GM18498 (cell line): ENCODE results near the gene TCFL5.

Experiments used
- ATAC-seq: cut with Tn5 transposase; IDR thresholded peaks from one replicate; pipeline ENCODE4 v1.9.1; 2021; ENCODE audit warnings: mild to moderate bottlenecking, moderate library complexity; ENCODE audit not compliant: unreplicated experiment

Gene TCFL5

DNA sequence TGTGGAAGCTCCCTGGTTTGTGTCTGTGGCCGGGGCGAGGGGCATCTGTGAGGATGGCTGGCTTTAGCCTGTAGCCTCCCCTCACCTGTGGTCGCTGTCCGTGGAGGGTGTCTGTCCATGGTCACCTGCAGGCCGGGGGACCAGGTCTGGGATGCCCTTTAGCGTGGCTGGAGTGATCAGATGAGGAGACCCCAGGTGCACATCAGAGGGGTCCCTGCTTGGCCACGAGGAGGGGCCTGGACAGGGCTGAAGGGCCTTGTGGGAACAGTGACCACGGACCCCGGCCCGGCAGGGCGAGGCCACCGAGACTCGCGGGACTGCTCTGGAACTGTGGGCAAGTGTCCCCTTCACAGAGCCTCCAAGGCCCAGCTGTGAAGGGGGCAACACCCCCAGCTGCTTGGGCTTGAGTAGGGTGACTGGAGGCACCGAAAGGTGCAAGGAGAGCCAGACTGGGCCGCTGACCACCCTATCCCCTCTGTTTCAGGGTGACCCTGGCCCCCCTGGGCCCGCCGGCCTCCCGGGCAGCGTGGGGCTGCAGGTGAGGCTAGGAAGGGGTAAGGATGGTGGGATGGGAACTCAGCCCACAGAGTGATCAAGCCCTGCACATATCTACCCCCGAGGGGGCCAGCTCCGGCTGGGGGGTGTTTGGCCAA lies 36.2 kb downstream of the TCFL5 start:
- no peak for ATAC-seq

DNA sequence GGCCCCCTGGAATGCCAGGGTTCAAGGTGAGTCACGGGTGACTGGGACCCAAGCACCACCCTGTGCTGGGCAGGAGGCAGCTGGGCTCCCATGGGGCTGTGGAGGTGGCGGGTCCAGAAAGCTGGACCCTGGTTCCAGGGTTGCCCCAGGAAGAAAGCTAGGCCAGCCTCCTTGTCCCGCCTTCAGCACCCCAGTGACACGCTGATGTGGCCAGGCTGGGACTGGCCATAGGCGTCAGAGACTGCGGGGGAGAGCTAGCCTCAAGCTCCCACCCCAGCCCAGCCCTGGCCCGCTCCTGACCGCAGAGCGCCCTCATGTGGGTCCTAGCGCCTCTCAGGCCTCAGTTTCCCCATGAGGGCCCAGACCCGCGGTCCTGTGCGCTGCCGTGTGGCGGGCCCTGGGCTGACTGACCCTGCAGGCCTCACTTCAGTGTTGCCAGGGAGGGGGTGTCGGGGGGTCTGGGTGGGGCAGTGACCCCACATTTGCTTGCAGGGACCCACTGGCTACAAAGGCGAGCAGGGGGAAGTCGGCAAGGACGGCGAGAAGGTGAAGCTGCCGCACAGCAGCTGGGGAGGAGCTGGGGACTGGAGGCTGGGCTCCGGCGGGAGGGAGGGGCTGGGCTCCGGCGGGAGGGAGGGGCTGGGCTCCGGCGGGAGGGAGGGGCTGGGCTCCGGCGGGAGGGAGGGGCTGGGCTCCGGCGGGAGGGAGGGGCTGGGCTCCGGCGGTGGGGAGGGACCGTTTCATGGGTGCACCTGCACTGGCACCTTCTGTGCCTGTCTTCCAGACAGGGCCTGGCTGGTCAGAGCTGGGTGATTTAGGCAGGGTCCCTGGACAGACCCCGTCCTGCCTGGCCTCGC lies 36.9 kb downstream of the TCFL5 start:
- ATAC-seq, result no peak

DNA sequence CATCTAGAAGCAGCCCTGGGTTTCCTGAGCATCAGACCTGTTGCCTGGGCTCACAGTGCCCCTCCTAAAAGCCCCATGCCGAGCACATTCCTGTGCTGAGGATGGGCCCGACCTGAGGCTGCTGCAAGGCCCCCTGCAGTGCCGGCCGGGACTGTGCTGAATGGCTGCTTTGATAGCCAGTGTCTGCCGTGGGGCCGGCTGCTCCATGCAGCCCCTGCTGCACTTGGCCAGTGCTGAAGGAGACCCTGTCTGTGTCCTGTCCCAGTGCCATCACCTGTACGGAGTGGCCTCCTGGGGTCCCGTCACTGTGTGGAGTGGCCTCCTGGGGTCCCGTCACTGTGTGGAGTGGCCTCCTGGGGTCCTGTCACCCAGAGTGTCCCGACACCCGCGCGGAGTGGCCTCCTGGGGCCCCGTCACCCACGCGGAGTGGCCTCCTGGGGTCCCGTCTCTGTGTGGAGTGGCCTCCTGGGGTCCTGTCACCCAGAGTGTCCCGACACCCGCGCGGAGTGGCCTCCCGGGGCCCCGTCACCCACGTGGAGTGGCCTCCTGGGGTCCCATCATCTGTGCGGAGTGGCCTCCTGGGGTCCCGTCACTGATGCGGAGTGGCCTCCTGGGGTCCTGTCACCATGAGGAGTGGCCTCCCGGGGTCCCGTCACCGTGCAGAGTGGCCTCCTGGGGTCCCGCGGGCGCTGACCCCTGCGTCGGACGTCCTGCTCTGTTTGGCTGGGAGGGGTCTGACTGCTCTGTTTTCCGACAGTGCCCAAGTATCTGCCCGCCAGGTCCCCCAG lies 37.7 kb downstream of the TCFL5 start:
- ATAC-seq, result no peak

DNA sequence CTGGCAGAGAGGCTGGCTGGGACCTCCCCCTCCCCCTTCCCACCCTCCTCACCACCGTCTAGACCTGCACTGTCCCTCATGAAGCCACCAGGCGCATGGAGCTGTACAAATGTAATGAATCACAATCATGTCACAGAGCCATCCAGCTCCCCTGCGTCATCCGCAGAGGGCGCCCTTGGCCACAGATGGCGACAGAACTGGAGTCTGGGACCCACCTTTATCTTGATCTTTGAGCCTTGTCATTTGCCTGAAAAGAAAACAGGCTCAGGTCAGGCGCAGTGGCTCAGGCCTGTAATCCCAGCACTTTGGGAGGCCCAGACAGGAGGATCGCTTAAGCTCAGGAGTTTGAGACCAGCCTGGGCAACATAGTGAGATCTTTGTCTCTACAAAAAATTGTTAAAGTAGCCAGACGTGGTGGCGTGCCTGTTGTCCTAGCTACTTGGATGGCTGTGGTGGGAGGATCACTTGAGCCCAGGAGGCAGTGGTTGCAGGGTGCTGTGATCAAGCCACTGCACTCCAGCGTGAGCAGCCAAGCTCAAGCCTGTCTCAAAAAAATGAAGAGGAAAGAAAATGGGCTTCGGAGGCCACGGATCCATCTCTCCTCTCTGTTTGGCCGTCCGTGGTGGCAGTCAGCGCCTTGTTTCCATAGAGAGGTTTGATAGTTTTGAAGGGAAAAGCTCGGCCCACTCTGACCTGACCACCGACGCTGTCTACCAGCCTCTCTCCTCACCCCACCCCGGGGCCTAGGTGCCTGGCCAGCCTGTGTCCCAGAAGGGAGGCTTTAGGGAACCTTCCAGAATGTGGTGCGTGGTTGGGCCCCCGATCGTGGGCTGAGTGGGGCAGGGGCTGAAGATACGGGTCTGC lies 38.6 kb downstream of the TCFL5 start:
- ATAC-seq, result no peak

DNA sequence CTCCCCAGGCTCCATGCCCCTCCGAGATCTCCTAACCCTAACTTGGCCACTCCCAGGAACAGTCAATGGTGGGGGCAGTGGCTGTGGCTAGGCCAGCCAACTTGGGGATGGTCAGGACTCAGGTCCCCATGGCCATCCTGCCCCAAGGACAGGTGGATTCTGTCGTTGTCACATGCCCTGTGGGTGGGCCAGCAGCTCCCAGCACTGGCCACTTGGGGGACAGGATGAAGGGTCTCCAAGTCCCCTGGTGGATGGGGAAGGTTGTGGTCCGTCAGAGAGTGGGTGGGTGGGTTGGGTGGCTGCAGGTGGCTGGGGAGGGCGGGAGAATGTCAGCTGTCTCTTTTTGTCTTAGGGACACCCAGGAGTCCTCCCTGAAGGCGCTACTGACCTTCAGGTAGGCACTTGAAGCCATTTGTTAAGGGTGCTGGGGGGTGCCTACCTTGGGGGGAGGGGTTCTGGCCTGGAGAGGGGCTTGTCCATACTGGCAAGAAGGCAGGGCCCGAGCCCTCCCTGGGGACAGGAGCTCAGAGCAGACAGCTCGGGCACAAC lies 39.3 kb downstream of the TCFL5 start:
- no peak for ATAC-seq

DNA sequence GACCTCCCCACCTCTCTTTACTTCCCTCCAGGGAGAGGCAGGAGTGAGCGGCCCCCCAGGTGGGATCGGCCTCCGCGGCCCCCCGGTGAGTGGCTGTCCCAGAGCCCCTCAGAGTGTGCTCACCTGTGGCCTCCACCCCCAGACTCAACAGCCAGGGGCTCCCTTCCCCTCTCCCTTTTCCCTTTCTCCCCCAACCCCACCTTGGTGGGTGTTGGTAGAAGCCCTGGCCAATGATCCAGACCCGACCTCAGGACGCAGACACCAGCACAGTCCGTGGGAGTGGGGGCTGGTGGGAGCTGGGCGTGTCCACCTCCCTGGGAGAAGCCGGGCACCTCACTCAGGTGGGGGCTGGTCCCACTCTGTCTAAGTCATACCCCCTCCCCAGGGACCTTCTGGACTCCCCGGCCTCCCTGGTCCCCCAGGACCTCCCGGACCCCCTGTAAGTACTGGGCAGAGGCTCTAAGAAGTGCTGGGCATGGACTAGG lies 39.9 kb downstream of the TCFL5 start:
- ATAC-seq, result no peak

DNA sequence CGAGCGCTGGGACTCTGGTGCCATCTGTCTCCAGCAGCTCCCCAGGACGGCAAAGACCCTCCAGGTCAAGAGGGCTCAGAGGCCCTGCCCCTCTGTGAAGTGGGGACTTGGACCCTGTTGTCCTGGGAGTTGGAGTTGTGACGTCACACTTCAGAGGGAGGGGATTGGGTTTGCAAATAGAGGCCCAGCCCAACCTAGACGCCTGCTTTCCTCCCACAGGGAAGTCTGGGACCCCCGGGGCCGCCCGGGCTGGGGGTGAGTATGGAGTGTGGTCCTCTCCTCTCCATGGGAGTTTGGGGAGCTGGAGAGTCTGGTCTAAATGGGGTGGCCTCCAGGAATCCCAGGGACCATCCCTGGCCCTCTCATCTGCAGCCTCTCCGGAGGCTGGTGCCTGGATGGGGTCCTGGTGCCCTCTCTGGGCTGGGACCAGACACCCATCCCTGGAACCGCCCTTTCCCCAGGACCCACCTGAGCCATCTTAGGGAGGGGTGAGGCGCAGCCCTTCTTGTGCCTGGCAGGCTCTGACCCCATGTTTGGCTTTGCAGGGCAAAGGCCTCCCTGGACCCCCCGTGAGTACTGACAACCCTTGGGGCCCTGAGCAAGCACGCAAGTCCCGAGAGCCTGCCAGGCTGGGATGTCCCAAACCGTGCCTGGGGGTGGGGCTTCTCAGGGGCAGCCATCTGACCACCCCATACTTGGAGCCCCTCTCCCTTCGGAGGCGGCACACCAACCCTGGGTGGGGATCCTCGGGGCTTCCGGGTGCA lies 40.5 kb downstream of the TCFL5 start:
- no peak for ATAC-seq

DNA sequence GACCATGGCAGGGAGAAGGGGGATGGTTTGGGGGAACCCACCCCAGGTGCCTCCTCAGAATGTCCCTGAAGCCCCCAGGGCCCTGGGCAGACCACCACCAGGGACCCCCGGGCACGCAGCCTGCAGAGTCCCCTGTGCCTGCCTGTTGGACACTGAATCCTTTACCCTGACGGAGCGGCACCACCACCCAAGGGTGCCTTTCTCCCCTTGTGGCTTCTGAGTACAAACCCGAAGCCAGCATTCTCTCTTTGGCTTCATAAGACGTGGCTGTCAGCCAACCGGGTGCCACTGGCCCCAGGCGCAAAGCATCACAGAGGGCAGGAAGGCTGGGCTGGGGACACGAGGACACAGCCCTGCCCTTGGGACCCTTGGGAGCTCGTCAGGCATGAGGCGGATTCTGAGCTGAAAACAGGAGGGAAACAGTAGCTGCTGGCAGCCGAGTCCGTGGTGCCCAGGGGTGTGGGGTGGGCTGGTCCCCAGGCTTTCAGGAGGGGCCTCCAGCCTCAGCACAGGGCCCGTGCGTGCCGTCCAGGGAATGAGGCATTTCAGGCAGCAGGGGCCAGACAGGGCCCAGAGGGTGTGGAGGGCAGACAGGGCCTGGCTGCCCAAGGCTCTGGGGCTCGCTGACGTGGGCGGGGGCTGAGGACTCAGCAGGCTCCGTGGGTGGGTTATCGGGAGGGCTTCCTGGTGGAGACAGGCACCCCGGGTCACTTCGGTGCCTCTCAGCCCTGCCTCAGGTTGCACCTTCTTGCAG lies 41.2 kb downstream of the TCFL5 start:
- no peak for ATAC-seq

DNA sequence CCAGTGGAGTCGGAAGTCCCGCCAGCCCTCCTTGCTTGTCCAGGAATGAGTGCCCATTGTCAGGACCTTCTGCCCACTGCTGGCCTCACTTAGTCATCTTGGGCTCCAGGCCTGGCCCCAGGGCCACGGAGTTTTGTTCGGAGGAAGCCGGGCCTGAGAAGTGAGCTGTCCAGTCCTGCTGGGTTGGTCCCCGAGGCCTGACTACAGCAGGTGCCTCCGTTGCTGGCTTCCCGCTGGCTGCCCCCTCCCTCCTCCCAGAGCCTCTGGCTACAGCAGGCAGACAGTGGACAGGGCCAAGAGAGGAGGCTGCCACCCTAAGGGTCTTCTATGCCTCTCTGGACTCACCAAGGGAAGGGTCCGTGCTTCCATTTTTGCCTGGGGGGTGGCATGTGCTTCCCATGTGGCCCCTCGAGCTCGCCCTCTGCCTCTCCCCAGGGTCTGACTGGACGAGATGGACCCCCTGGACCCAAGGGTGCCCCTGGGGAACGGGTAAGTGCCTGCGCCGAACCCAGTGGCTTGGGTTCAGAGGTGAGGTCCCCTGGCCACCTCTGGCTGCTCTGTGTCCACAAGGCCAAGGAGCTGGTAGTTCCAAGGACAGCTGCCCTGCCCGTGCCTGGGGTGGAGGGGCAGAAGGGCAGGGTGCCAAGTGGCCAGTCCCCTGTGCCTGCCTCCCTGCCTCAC lies 42.0 kb downstream of the TCFL5 start:
- no peak for ATAC-seq

DNA sequence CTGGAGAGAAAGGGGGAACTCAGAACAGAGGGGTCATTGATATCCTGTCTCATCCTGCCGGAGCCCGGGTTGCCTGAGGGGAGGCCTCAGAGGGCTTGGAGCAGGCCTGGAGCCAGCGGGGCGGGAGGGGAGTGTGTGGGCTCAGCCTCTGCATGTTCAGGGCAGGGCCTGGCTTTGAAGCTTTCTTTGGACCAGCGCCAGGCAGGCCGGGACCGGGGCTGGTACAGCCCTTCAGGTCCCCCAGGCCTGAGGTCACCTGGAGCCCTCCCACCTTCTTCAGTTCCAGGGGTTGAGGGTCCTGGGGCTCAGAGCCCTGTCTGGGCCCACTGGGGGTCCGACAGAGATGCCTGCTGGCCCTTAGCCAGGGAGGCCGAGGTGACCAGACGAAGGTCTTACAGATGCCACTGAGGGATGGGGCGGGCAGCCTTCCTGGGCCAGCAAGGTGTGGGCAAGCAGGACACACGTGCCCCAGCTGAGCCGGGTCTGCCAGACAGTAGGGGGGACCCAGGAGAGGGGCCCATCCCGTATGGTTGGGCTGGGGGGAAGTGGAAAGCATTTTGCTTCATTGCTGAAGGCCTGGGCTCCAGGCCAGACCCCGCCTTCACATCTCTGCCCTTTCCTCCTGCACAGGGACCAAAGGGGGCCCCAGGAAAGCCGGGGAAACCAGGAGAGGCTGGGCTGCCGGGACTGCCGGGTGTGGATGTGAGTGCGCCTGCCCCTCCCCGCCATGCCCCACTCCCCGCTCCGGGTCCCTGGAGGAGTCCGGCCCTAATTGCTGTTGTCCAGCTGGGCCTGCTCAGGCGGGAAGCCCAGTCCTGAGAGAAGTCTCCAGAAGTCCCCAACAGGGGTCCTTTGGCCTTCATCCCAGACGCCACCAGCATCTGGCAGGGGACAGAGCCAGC lies 42.8 kb downstream of the TCFL5 start:
- ATAC-seq, result no peak

DNA sequence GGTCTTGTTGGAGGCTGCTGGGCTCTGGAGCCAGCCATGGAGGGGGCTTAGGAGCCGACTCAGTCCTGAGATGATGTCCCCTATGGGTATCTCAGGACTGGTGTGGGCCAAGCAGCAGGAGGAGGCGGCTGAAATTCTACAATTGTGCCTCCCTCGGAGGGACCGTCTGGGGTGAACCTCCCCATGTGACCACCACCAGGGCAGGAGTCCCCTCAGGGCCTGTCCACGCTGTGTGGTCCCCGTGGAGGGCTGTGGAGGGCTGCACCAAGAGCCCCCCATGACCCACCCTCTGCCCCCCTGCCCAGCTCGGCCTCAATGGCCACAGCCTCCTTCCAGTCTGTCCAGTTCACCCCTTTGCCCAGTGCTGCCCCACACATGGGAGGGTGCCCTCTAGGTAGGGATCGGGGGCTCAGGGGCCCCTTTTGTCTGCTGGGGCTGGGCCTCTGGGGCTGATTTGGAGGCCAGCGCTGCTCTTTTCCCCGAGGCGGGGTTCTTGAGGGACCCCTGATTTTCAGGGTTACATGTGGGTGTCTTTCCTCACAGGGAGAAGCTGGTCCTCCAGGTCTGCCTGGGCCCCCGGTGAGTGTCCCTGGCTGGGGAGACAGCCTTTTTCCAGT lies 43.5 kb downstream of the TCFL5 start:
- no peak for ATAC-seq

DNA sequence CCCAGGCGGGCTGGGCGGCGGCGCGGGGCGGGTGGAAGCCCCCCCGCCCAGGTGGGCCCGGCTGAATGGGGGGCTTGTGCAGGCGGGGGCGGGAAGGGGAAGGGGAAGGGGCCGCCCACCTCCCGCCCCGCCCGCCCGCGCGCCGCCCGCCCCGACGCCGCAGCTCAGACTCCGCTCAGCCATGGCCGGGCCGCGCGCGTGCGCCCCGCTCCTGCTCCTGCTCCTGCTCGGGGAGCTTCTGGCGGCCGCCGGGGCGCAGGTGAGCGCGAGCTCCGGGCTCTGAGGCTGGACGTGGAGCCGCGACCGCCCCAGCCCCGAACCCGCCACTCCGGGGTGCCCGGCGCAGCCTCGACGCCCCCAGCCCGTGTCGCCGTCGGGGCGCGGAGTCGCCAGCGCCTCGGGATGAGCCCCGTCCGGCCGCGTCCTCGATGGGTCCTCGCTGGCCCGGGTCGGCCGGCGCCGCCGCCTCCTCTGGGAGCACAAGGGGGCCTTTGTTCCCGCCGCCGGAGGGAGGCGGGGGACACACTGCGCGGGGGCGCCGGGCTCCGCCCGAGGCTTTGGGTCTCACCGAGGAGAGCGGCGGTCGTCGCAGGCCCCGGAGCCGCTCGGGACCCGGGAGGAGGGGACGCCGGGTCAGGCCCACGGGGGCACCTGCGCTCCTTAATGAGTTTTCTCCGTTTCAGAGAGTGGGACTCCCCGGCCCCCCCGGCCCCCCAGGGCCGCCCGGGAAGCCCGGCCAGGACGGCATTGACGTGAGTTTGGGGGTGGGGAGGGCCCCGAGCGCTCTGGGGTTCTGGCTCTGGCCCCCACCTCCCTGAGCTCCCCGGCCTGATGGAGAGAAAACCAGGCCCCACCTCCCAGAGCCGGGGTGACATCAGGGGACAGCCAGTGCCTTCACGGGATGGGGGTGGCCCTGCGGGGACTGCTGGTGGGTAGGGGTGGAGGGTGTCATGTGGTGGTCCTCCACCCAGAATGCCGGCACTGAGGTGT lies 44.4 kb downstream of the TCFL5 start, which contains the start of gene COL9A3:
Gene COL9A3 (plus strand): TSS at position 167 of the 990 bp plus-strand sequence. CDS start 15 bp downstream, at position 182.
- ATAC-seq, result no peak

DNA sequence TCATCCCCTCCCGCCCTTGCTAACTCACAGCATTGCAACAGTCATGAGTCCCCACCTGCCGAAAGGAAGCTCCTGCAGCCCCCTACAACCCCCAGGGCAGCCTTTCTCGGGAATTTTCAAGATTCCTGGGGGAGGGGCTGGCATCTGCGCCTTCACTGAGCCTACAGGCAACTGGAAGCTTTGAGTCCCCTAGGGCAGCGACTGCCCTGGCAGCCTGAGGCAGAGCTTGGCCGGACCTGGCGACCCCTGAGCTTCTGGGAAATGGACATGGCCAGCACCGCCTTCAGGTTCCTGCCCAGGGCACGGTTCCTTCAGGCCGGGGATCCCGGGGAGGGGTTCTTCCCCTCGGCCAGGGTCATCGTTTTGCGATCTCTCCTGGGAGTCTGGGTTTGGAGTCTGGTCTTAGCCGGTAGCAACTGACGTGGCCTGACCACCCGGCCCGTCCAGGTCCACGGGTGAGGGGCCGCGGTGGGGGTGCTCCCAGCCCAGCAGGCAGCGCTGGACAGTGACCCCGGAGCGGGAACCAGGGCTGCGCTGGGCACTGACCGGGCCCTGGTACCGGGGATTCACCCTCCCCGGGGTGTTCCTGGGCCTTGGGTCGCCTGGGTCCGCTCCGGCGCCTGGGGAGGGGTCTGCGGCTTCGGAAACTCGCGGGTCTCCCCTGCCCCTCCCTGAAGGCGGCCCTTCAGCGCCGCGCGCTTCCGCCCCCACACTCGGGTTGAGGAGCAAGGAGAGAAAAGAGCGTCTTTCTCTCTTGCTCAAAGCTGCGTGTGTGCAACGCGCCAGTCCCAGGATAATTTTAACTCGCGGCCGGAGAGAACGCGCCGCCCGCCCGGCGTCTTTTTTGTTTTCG lies 45.4 kb downstream of the TCFL5 start:
- no peak for ATAC-seq
